Panc1 (cell line): Measurements from ENCODE around the gene AGAP1. TPM values are rescaled to one million over a fixed set of nuclear protein-coding genes. Genes with fewer than 3 reads are reported as not detected.

ENCODE experiments used
- ATAC-seq: fragments of 200-7000 bp; cut with Tn5 transposase; 2 replicates; pipeline ENCODE4 v1.9.1; 2020; ENCODE audit warnings: mild to moderate bottlenecking, moderate library complexity
- BruUV-seq: library from RNA; stranded (reverse); fragments of 400-500 nt; replicated peaks from 2 replicates; lab custom pipeline; 2021; lab: Mats Ljungman, UMichigan
- CTCF ChIA-PET: fragments of 300-600 bp; sonication (Branson Sonifier 250); formaldehyde crosslinking; loops from one replicate; lab custom pipeline; 2022; ENCODE audit warnings: antibody characterized with exemption; lab: Charles Lee
- POLR2A ChIA-PET: fragments of 300-600 bp; sonication (Branson Sonifier 250); formaldehyde crosslinking; loops from one replicate; lab custom pipeline; 2022; ENCODE audit warnings: antibody characterized with exemption; lab: Charles Lee
- DNase-seq: peaks from one replicate; pipeline ENCODE4 v3.0.0-alpha.2; 2010; ENCODE audit warnings: low read depth, low spot score
- H3K27ac ChIP-seq: 2 replicates; pipeline ENCODE4 v1.5.1; 2011; ENCODE audit warnings: mild to moderate bottlenecking, low read length, inconsistent platforms
- H3K27me3 ChIP-seq: fragments of 200-500 bp; sonication (Bioruptor generic); 2 replicates; pipeline ENCODE4 v1.6.0; 2014; ENCODE audit warnings: low read length, inconsistent platforms; ENCODE audit not compliant: control insufficient read depth, insufficient read depth
- H3K36me3 ChIP-seq: fragments of 200-500 bp; sonication (Bioruptor generic); 2 replicates; pipeline ENCODE4 v1.5.1; 2014; ENCODE audit warnings: inconsistent platforms, mild to moderate bottlenecking, low read length, moderate library complexity; ENCODE audit not compliant: control insufficient read depth, insufficient read depth
- H3K4me1 ChIP-seq: 2 replicates; pipeline ENCODE4 v1.5.1; 2011; ENCODE audit warnings: inconsistent platforms, mild to moderate bottlenecking, low read length, moderate library complexity; ENCODE audit not compliant: control insufficient read depth, insufficient read depth
- H3K4me3 ChIP-seq, 2 experiments: 2 replicates each; pipeline ENCODE4 v1.5.1; 2011 to 2012; ENCODE audit warnings: low read depth in 2 of 2, low read length in 2 of 2, mild to moderate bottlenecking in 2 of 2, inconsistent platforms in 1 of 2, moderate library complexity in 1 of 2
- H3K9me3 ChIP-seq: fragments of 200-500 bp; sonication (Bioruptor generic); 2 replicates; pipeline ENCODE4 v1.5.1; 2014; ENCODE audit warnings: low read depth, mild to moderate bottlenecking, inconsistent platforms, low read length, moderate library complexity; ENCODE audit not compliant: control insufficient read depth, insufficient read depth
- CTCF ChIP-seq: fragments of 450-650 bp; IDR thresholded peaks from 2 replicates; pipeline ENCODE4 v1.5.1; 2017; ENCODE audit warnings: mild to moderate bottlenecking
- POLR2AphosphoS5 ChIP-seq: IDR thresholded peaks from 2 replicates; pipeline ENCODE4 v1.6.1; 2012; ENCODE audit warnings: mild to moderate bottlenecking, low read depth, low read length, moderate library complexity
- REST ChIP-seq, 2 experiments: IDR thresholded peaks; 2 replicates each; pipeline ENCODE4 v1.6.1; 2011 to 2012; ENCODE audit warnings: low read depth in 2 of 2, control low read depth in 1 of 2, low read length in 1 of 2, mild to moderate bottlenecking in 1 of 2, moderate library complexity in 1 of 2; ENCODE audit not compliant: insufficient read depth in 1 of 2
- SIN3A ChIP-seq: IDR thresholded peaks from 2 replicates; pipeline ENCODE4 v1.6.1; 2012; ENCODE audit warnings: low read depth, mild to moderate bottlenecking, low read length, moderate library complexity, borderline replicate concordance; ENCODE audit not compliant: insufficient read depth
- TCF7L2 ChIP-seq: IDR thresholded peaks from 2 replicates; pipeline ENCODE4 v1.6.1; 2011; ENCODE audit warnings: mild to moderate bottlenecking, low read depth, low read length, inconsistent platforms
- in situ Hi-C: cut with HindIII; loops from 2 replicates; pipeline ENCODE4 v1.10.0; 2016; ENCODE audit warnings: low sequenced_read_pairs, low pct_unique_long_range_greater_than_20kb
- intact Hi-C: fragments of 100-400 bp; cut with micrococcal nuclease; formaldehyde crosslinking; loops from one replicate; pipeline ENCODE4 v1.10.0; 2022; ENCODE audit not compliant: unreplicated experiment
- total RNA-seq: library from RNA; stranded (reverse); gene quantifications from one replicate; pipeline ENCODE4 v1.2.1, GENCODE V29; 2021; ENCODE audit not compliant: unreplicated experiment

AGAP1 gene
- total RNA-seq, 1 experiment from 2014 or later, result 38.9 TPM

GRCh38 chr2:235544689-235544969 lies 50.8 kb downstream of the AGAP1 start:
- Histone ChIP-seq H3K36me3 (no peaks in the 10 kb centered on the region), H3K4me1 (peaks cover 3% of the 10 kb centered on the region; the same call in 1 of the 2 replicates), H3K27ac (no peak overlapping the region), H3K27me3 (no peaks in the 10 kb centered on the region), H3K9me3 (no peaks in the 10 kb centered on the region), H3K4me3 (no peak overlapping the region)
- intact Hi-C loops, result no loop called here
- CTCF ChIA-PET, result no interaction called here
- ATAC-seq (no peak), DNase-seq (no peak)
- POLR2A ChIA-PET, result no interaction called here
- no peak for TF ChIP-seq REST (IDR thresholded peaks at IDR 0.05; ENCODE audit: insufficient read depth in 1 of 2, low read depth in 2 of 2, low read length in 1 of 2)
- no peak for TF ChIP-seq SIN3A
- no peak for TF ChIP-seq TCF7L2
- no peak for TF ChIP-seq POLR2AphosphoS5
- no peak for TF ChIP-seq CTCF
- BruUV-seq, result no TSS peak
- in situ Hi-C loops, result no loop called here

- DNase-seq (no peak), ATAC-seq (no peak)
- in situ Hi-C loops (no loop called here), intact Hi-C loops (no loop called here)
- ChIA-PET POLR2A (no interaction called here), CTCF (no interaction called here)
- H3K27me3 ChIP-seq, result no peaks in the 10 kb centered on the region
- H3K27ac ChIP-seq, result no peak overlapping the region
- no TSS peak for BruUV-seq
- no peaks in the 10 kb centered on the region for H3K9me3 ChIP-seq
- no peak overlapping the region for H3K4me3 ChIP-seq
- H3K36me3 ChIP-seq, result no peaks in the 10 kb centered on the region
- peaks cover 3% of the 10 kb centered on the region; the same call in 1 of the 2 replicates for H3K4me1 ChIP-seq
- TF ChIP-seq POLR2AphosphoS5, result no peak
- 0 out of 4 replicates have a peak, but pooled peaks of 1 of the 2 experiments have one; percentile 57 for TF ChIP-seq REST (IDR thresholded peaks at IDR 0.05; ENCODE audit: insufficient read depth in 1 of 2, low read depth in 2 of 2, low read length in 1 of 2)
Observed at GRCh38 chr2:235545339-235546150, 51.7 kb downstream of the AGAP1 start.
